Activated CD8-positive, alpha-beta T cell treated with anti-CD3 and anti-CD28 coated beads for 36 hours (primary cell): ENCODE results near the gene CNTN2. TPM values are rescaled to one million over a fixed set of nuclear protein-coding genes. Genes with fewer than 3 reads are reported as not detected.
A peak's percentile ranks its signal among the peaks of the same experiment; 100 is the strongest.

ENCODE experiments used
- ATAC-seq: fragments of 200-7000 bp; cut with Tn5 transposase; one replicate; pipeline ENCODE4 v1.10.0; 2021; ENCODE audit warnings: mild to moderate bottlenecking, moderate library complexity
- CTCF ChIA-PET: fragments of 350-600 bp; sonication (Branson Sonifier 250); formaldehyde crosslinking; loops from one replicate; lab custom pipeline; 2021; ENCODE audit warnings: antibody characterized with exemption; lab: Charles Lee
- POLR2A ChIA-PET: fragments of 350-600 bp; sonication (Branson Sonifier 250); formaldehyde crosslinking; loops from one replicate; lab custom pipeline; 2021; ENCODE audit warnings: antibody characterized with exemption; lab: Charles Lee
- DNase-seq: peaks from one replicate; pipeline ENCODE4 v3.0.0-alpha.2; 2020
- H3K27ac Mint-ChIP-seq: one replicate; pipeline ENCODE4 v1.8.0; 2021; ENCODE audit warnings: mild to moderate bottlenecking, mixed read lengths
- H3K27me3 Mint-ChIP-seq: one replicate; pipeline ENCODE4 v1.8.0; 2021; ENCODE audit warnings: mixed read lengths
- H3K36me3 Mint-ChIP-seq: one replicate; pipeline ENCODE4 v1.8.0; 2021; ENCODE audit warnings: low read depth, mixed read lengths
- H3K4me1 Mint-ChIP-seq: one replicate; pipeline ENCODE4 v1.8.0; 2021; ENCODE audit warnings: low read depth, mixed read lengths
- H3K4me3 Mint-ChIP-seq: one replicate; pipeline ENCODE4 v1.8.0; 2021; ENCODE audit warnings: mild to moderate bottlenecking, moderate library complexity, mixed read lengths
- H3K9me3 Mint-ChIP-seq: one replicate; pipeline ENCODE4 v1.8.0; 2021; ENCODE audit warnings: mixed read lengths
- intact Hi-C: fragments of 100-400 bp; cut with micrococcal nuclease; formaldehyde crosslinking; loops from one replicate; pipeline ENCODE4 v1.10.0; 2022
- total RNA-seq, 2 experiments: library from RNA; stranded (reverse); gene quantifications; one replicate each; pipeline ENCODE4 v1.2.3, GENCODE V29; 2021
- TF ChIP-seq, protein P1 (sequence below): fragments of 200-600 bp; IDR thresholded peaks from one replicate; pipeline ENCODE4 v1.8.0; 2022; ENCODE audit warnings: antibody characterized with exemption, mild to moderate bottlenecking

Gene CNTN2
- total RNA-seq, 2 experiments from 2014 or later, result not detected

DNA sequence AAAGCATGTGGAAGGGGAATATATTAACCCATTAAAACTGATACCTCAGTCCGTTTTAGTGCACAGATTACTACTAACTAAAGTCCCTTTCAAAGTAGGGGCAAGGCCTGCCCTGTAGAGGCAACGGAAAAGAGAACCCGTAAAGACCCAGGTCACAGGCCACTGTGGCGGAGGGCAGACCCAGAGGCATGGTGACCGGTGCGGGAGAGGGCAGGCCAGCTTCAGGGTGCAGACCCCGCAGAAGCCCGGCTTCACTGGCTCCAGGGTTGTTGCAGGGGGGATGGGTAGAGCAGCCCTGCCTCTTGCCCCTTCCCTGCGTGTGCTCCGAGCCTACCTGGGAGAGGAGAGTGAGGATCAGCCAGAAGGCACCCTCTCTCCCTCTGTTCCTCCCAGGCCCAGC lies 17.7 kb downstream of the CNTN2 start:
- no peaks in the 10 kb centered on the region for H3K36me3 Mint-ChIP-seq
- ATAC-seq (no peak), DNase-seq (no peak)
- intact Hi-C loops, result loop anchor here (5.0 kb wide), 1 partner anchor 73 kb away; no protein-coding TSS in a partner anchor
- TF ChIP-seq, protein P1, sequence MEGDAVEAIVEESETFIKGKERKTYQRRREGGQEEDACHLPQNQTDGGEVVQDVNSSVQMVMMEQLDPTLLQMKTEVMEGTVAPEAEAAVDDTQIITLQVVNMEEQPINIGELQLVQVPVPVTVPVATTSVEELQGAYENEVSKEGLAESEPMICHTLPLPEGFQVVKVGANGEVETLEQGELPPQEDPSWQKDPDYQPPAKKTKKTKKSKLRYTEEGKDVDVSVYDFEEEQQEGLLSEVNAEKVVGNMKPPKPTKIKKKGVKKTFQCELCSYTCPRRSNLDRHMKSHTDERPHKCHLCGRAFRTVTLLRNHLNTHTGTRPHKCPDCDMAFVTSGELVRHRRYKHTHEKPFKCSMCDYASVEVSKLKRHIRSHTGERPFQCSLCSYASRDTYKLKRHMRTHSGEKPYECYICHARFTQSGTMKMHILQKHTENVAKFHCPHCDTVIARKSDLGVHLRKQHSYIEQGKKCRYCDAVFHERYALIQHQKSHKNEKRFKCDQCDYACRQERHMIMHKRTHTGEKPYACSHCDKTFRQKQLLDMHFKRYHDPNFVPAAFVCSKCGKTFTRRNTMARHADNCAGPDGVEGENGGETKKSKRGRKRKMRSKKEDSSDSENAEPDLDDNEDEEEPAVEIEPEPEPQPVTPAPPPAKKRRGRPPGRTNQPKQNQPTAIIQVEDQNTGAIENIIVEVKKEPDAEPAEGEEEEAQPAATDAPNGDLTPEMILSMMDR, result no peak
- H3K27me3 Mint-ChIP-seq, result no peaks in the 10 kb centered on the region
- no peak overlapping the region for H3K27ac Mint-ChIP-seq
- ChIA-PET CTCF (interaction anchor here (0.8 to 4.4 kb wide), 27 partner anchors 8 to 386 kb away, joined by 3 to 188 read pairs (median 10); partner anchors contain the start of genes RBBP5 and TMEM81), POLR2A (no interaction called here)
- H3K4me1 Mint-ChIP-seq, result no peaks in the 10 kb centered on the region
- no peaks in the 10 kb centered on the region for H3K9me3 Mint-ChIP-seq
- no peak overlapping the region for H3K4me3 Mint-ChIP-seq

- CTCF ChIA-PET, result interaction anchor here (0.7 to 4.4 kb wide), 66 partner anchors 9 to 387 kb away, joined by 3 to 188 read pairs (median 5); partner anchors contain the start of genes RBBP5, TMCC2 and TMEM81
- no peak for ATAC-seq
- intact Hi-C loops, result loop anchor here (5.0 kb wide), 1 partner anchor 74 kb away; no protein-coding TSS in a partner anchor
Measured at GRCh38 chr1:205061227-205061626, 18.2 kb downstream of the CNTN2 start.

DNA sequence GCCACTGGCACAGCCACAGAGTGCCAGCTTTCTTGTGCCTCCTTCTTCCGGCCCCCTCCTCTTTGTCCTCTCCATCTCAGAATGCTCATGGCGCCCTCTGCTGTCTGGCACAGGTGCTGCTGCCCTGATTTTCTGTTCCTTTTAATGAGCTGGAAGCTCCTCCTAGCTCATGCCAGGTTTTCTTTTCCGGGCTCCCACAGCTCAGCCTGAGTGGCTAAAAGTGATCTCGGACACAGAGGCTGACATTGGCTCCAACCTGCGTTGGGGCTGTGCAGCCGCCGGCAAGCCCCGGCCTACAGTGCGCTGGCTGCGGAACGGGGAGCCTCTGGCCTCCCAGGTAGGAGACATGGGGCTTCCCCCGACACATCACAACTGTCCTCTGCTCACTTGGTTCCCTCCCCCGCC lies 18.7 kb downstream of the CNTN2 start:
- DNase-seq, result peak; percentile 83
- H3K9me3 Mint-ChIP-seq, result no peaks in the 10 kb centered on the region
- H3K27ac Mint-ChIP-seq, result no peak overlapping the region
- no peaks in the 10 kb centered on the region for H3K4me1 Mint-ChIP-seq
- no peaks in the 10 kb centered on the region for H3K27me3 Mint-ChIP-seq
- H3K4me3 Mint-ChIP-seq, result no peak overlapping the region
- intact Hi-C loops, result loop anchor here (5.0 kb wide), 1 partner anchor 74 kb away; no protein-coding TSS in a partner anchor
- peak; percentile 86 for ATAC-seq
- ChIA-PET POLR2A (interaction anchor here (0.7 to 1.5 kb wide), 2 partner anchors 86 to 137 kb away, joined by 3 to 4 read pairs; no protein-coding TSS in a partner anchor), CTCF (interaction anchor here (0.6 to 4.4 kb wide), 76 partner anchors 9 to 512 kb away, joined by 3 to 188 read pairs (median 4); partner anchors contain the start of genes RBBP5, TMCC2 and TMEM81)
- H3K36me3 Mint-ChIP-seq, result no peaks in the 10 kb centered on the region
- TF ChIP-seq, protein P1, result peak; percentile 89

More at GRCh38 chr1:205061227-205061626, 18.2 kb downstream of the CNTN2 start:
- Mint-ChIP-seq H3K27me3 (no peaks in the 10 kb centered on the region), H3K36me3 (no peaks in the 10 kb centered on the region), H3K4me1 (no peaks in the 10 kb centered on the region), H3K9me3 (no peaks in the 10 kb centered on the region), H3K27ac (no peak overlapping the region), H3K4me3 (no peak overlapping the region)
- TF ChIP-seq, protein P1, result no peak
- DNase-seq, result no peak
- POLR2A ChIA-PET, result interaction anchor here (1.5 kb wide), 1 partner anchor 86 kb away, joined by 4 read pairs; no protein-coding TSS in a partner anchor

GRCh38 chr1:205062319-205062718 lies 19.3 kb downstream of the CNTN2 start:
- H3K4me3 Mint-ChIP-seq, result no peak overlapping the region
- ChIA-PET CTCF (interaction anchor here (0.6 to 4.4 kb wide), 42 partner anchors 10 to 512 kb away, joined by 3 to 188 read pairs (median 6); partner anchors contain the start of genes RBBP5 and TMEM81), POLR2A (interaction anchor here (0.7 to 1.5 kb wide), 2 partner anchors 87 to 137 kb away, joined by 3 to 4 read pairs; no protein-coding TSS in a partner anchor)
- H3K36me3 Mint-ChIP-seq, result no peaks in the 10 kb centered on the region
- no peaks in the 10 kb centered on the region for H3K9me3 Mint-ChIP-seq
- H3K27ac Mint-ChIP-seq, result no peak overlapping the region
- H3K4me1 Mint-ChIP-seq, result no peaks in the 10 kb centered on the region
- ATAC-seq (no peak), DNase-seq (no peak)
- intact Hi-C loops, result loop anchor here (5.0 kb wide), 1 partner anchor 75 kb away; no protein-coding TSS in a partner anchor
- no peaks in the 10 kb centered on the region for H3K27me3 Mint-ChIP-seq
- TF ChIP-seq, protein P1, result no peak

- Mint-ChIP-seq H3K36me3 (no peaks in the 10 kb centered on the region), H3K4me1 (no peaks in the 10 kb centered on the region), H3K4me3 (no peak overlapping the region), H3K27me3 (no peaks in the 10 kb centered on the region), H3K9me3 (no peaks in the 10 kb centered on the region), H3K27ac (no peak overlapping the region)
- ChIA-PET POLR2A (no interaction called here), CTCF (interaction anchor here (0.6 to 4.4 kb wide), 17 partner anchors 10 to 379 kb away, joined by 3 to 188 read pairs (median 11); partner anchors contain the start of gene TMEM81)
- DNase-seq, result no peak
- ATAC-seq, result no peak
- intact Hi-C loops, result loop anchor here (5.0 kb wide), 1 partner anchor 76 kb away; no protein-coding TSS in a partner anchor
- TF ChIP-seq, protein P1, result no peak
Measured at GRCh38 chr1:205062895-205063294, 19.9 kb downstream of the CNTN2 start.
